H1 (cell line): ENCODE data around the gene ZNF526. TPM values are rescaled to one million over a fixed set of nuclear protein-coding genes. Genes with fewer than 3 reads are reported as not detected.

Experiments
- CTCF ChIA-PET: fragments of 300-600 bp; sonication (Branson Sonifier 250); formaldehyde crosslinking; loops from one replicate; lab custom pipeline; 2021; ENCODE audit not compliant: partially characterized antibody; lab: Charles Lee
- POLR2A ChIA-PET: fragments of 300-600 bp; sonication (Branson Sonifier 250); formaldehyde crosslinking; loops from one replicate; lab custom pipeline; 2021; ENCODE audit warnings: inconsistent platforms; ENCODE audit not compliant: partially characterized antibody; lab: Charles Lee
- DNase-seq, 2 experiments: peaks; one replicate each; pipeline versions ENCODE4 v3.0.0 to v3.0.0-alpha.2; 2010 to 2022; ENCODE audit warnings: low spot score in 2 of 2, low read depth in 1 of 2, mixed read lengths in 1 of 2
- FAIRE-seq: peaks from 2 replicates; lab custom pipeline; 2011; peaks lifted over from hg19 to GRCh38; lab: Jason Lieb, UNC
- H2AFZ ChIP-seq: 2 replicates; pipeline ENCODE4 v1.8.1; 2012; ENCODE audit warnings: low read length, inconsistent platforms
- H2AK5ac ChIP-seq: 2 replicates; pipeline ENCODE4 v1.6.1; 2013; ENCODE audit warnings: low read depth, low read length
- H2BK120ac ChIP-seq: replicated peaks from 2 replicates; pipeline ENCODE3; 2013; ENCODE audit warnings: low read depth, low read length, inconsistent platforms
- H2BK12ac ChIP-seq: 2 replicates; pipeline ENCODE4 v1.6.1; 2013; ENCODE audit warnings: low read depth, low read length
- H2BK15ac ChIP-seq: 2 replicates; pipeline ENCODE4 v1.6.1; 2013; ENCODE audit warnings: low read length
- H2BK20ac ChIP-seq: 2 replicates; pipeline ENCODE4 v1.6.1; 2013; ENCODE audit warnings: low read length
- H2BK5ac ChIP-seq: 2 replicates; pipeline ENCODE4 v1.6.1; 2013; ENCODE audit warnings: low read depth, low read length
- H3K14ac ChIP-seq: 2 replicates; pipeline ENCODE4 v1.6.1; 2013; ENCODE audit warnings: inconsistent platforms; ENCODE audit not compliant: insufficient read length
- H3K18ac ChIP-seq: 2 replicates; pipeline ENCODE4 v1.6.1; 2013; ENCODE audit warnings: low read length; ENCODE audit errors: extremely low read depth
- H3K23ac ChIP-seq: 2 replicates; pipeline ENCODE4 v1.6.1; 2013; ENCODE audit warnings: inconsistent platforms; ENCODE audit not compliant: insufficient read length
- H3K23me2 ChIP-seq: 2 replicates; pipeline ENCODE4 v1.6.1; 2013; ENCODE audit warnings: low read depth, low read length
- H3K27ac ChIP-seq: 2 replicates; pipeline ENCODE4 v1.6.1; 2011; ENCODE audit warnings: low read depth, low read length, inconsistent platforms
- H3K27me3 ChIP-seq, 4 experiments: replicated peaks in 1 of 4; 1 replicate in 1 of 4; 2 replicates in 3 of 4; pipeline versions ENCODE4 v1.6.1 to v1.8.1; 2011 to 2013; ENCODE audit warnings: low read length in 3 of 4, mild to moderate bottlenecking in 3 of 4, inconsistent platforms in 2 of 4, mixed read lengths in 2 of 4, moderate library complexity in 1 of 4; ENCODE audit not compliant: control insufficient read depth in 3 of 4, insufficient read depth in 3 of 4; ENCODE audit errors: extremely low read depth in 1 of 4
- H3K36me3 ChIP-seq, 4 experiments: 2 replicates each; pipeline versions ENCODE4 v1.6.1 to v1.8.1; 2011 to 2013; ENCODE audit warnings: mild to moderate bottlenecking in 4 of 4, low read length in 3 of 4, moderate library complexity in 2 of 4, control low read depth in 1 of 4, inconsistent platforms in 1 of 4; ENCODE audit not compliant: insufficient read depth in 4 of 4, control insufficient read depth in 2 of 4
- H3K4ac ChIP-seq: replicated peaks from 2 replicates; pipeline ENCODE3; 2013; ENCODE audit warnings: low read length, low read depth, mixed read lengths, inconsistent platforms; ENCODE audit not compliant: insufficient read length
- H3K4me1 ChIP-seq, 4 experiments: replicated peaks in 1 of 4; 1 replicate in 1 of 4; 2 replicates in 3 of 4; pipeline versions ENCODE4 v1.6.1 to v1.8.1; 2011 to 2013; ENCODE audit warnings: low read length in 3 of 4, inconsistent platforms in 2 of 4, mixed read lengths in 1 of 4; ENCODE audit not compliant: insufficient read depth in 4 of 4, control insufficient read depth in 3 of 4
- H3K4me2 ChIP-seq, 2 experiments: 2 replicates each; pipeline versions ENCODE4 v1.6.1 to v1.8.1; 2011 to 2013; ENCODE audit warnings: low read depth in 2 of 2, low read length in 2 of 2, control low read depth in 1 of 2, inconsistent platforms in 1 of 2, mild to moderate bottlenecking in 1 of 2; ENCODE audit not compliant: insufficient read depth in 1 of 2
- H3K4me3 ChIP-seq, 4 experiments: fragments of 200-600, 300-600 bp in 1 of 4; sonication (generic), shearing (Covaris generic), sonication (Bioruptor Twin) in 1 of 4; 2 replicates each; pipeline versions ENCODE4 v1.5.1 to v1.8.1; 2011 to 2016; ENCODE audit warnings: low read length in 4 of 4, low read depth in 3 of 4, control low read depth in 2 of 4, inconsistent platforms in 2 of 4, mild to moderate bottlenecking in 2 of 4, mixed read lengths in 1 of 4, moderate library complexity in 1 of 4; ENCODE audit not compliant: insufficient read depth in 2 of 4; ENCODE audit errors: extremely low read depth in 1 of 4
- H3K56ac ChIP-seq: replicated peaks from 2 replicates; pipeline ENCODE3; 2013; ENCODE audit warnings: low read depth, mild to moderate bottlenecking, mixed read lengths, low read length, inconsistent platforms; ENCODE audit not compliant: insufficient read length
- H3K79me1 ChIP-seq: 2 replicates; pipeline ENCODE4 v1.6.1; 2013; ENCODE audit warnings: low read depth, low read length, control low read depth
- H3K79me2 ChIP-seq, 2 experiments: 2 replicates each; pipeline versions ENCODE4 v1.6.1 to v1.8.1; 2012 to 2013; ENCODE audit warnings: low read length in 2 of 2, mild to moderate bottlenecking in 2 of 2, inconsistent platforms in 1 of 2; ENCODE audit not compliant: insufficient read depth in 2 of 2, control insufficient read depth in 1 of 2
- H3K9ac ChIP-seq, 4 experiments: replicated peaks in 1 of 4; 1 replicate in 1 of 4; 2 replicates in 3 of 4; pipeline versions ENCODE4 v1.6.1 to v1.8.1; 2011 to 2013; ENCODE audit warnings: low read depth in 3 of 4, low read length in 3 of 4, control low read depth in 2 of 4, mild to moderate bottlenecking in 2 of 4, moderate library complexity in 2 of 4, inconsistent platforms in 1 of 4; ENCODE audit errors: extremely low read depth in 1 of 4
- H3K9me3 ChIP-seq, 2 experiments: 2 replicates each; pipeline versions ENCODE4 v1.6.1 to v1.8.1; 2012 to 2013; ENCODE audit warnings: mild to moderate bottlenecking in 2 of 2, moderate library complexity in 2 of 2, control low read depth in 1 of 2, inconsistent platforms in 1 of 2, low read depth in 1 of 2, low read length in 1 of 2, mixed read lengths in 1 of 2; ENCODE audit not compliant: insufficient read depth in 2 of 2
- H4K20me1 ChIP-seq, 2 experiments: replicated peaks in 1 of 2; 2 replicates each; pipeline versions ENCODE3 to v1.8.1; 2011 to 2013; ENCODE audit warnings: inconsistent platforms in 2 of 2, low read length in 2 of 2, mild to moderate bottlenecking in 1 of 2; ENCODE audit not compliant: insufficient read depth in 2 of 2, control insufficient read depth in 1 of 2
- H4K5ac ChIP-seq: 2 replicates; pipeline ENCODE4 v1.6.1; 2013; ENCODE audit warnings: low read length, low read depth, mixed read lengths, inconsistent platforms; ENCODE audit not compliant: insufficient read length
- H4K8ac ChIP-seq: 2 replicates; pipeline ENCODE4 v1.8.0; 2013; ENCODE audit warnings: mild to moderate bottlenecking, moderate library complexity, low read length, inconsistent platforms; ENCODE audit not compliant: insufficient read depth; ENCODE audit errors: extremely low read depth
- H4K91ac ChIP-seq: replicated peaks from 2 replicates; pipeline ENCODE3; 2013; ENCODE audit warnings: low read length, mixed read lengths, inconsistent platforms; ENCODE audit not compliant: insufficient read length
- CBX8 ChIP-seq: fragments of 300-800, 300-1000 bp; sonication (generic); IDR thresholded peaks from 2 replicates; pipeline ENCODE4 v1.7.1; 2016; ENCODE audit warnings: low read depth, low read length, borderline replicate concordance
- SAP30 ChIP-seq: fragments of 300-600 bp; sonication (generic); IDR thresholded peaks from 2 replicates; pipeline ENCODE4 v1.7.1; 2012; ENCODE audit warnings: low read length, moderate library complexity, mild to moderate bottlenecking, inconsistent platforms; ENCODE audit not compliant: insufficient read depth, insufficient replicate concordance
- TAF7 ChIP-seq: optimal IDR thresholded peaks from 2 replicates; pipeline ENCODE3; 2011; ENCODE audit warnings: low read depth, mild to moderate bottlenecking, inconsistent platforms, low read length, moderate library complexity, borderline replicate concordance
- TBP ChIP-seq: IDR thresholded peaks from 2 replicates; pipeline ENCODE4 v1.6.1; 2011; ENCODE audit warnings: low read depth, low read length, improper control_type of control experiment
- TEAD4 ChIP-seq: IDR thresholded peaks from 2 replicates; pipeline ENCODE4 v1.6.1; 2012; ENCODE audit warnings: low read depth, low read length, inconsistent platforms, mixed read lengths
- WGBS, 2 experiments: shearing (Covaris generic) in 1 of 2; methylation state at CpG; one replicate each; pipeline versions ENCODE4 v1.1.6 to v1.1.7; 2013 to 2015; ENCODE audit warnings: low lambda C conversion rate in 2 of 2, mixed read lengths in 2 of 2, inconsistent platforms in 1 of 2, low coverage in 1 of 2, missing lambda C conversion rate in 1 of 2; ENCODE audit not compliant: insufficient replicate concordance in 2 of 2, insufficient coverage in 1 of 2, insufficient read length in 1 of 2; ENCODE audit errors: extremely low coverage in 1 of 2, missing lambda C conversion rate in 1 of 2; 5-methylcytosine and 5-hydroxymethylcytosine counted together
- long read RNA-seq, 2 experiments: library from RNA in 1 of 2; library from capped mRNA in 1 of 2; stranded (forward); transcript quantifications; one replicate each; pipeline ENCODE4 v2.0.0, GENCODE V29; 2021; ENCODE audit warnings: inconsistent platforms in 1 of 2
- polyA minus RNA-seq, 3 experiments: library from RNA; depleted of rRNA, polyadenylated mRNA; stranded (reverse); fragments of >200 nt; gene quantifications; 1 replicate in 2 of 3; 2 replicates in 1 of 3; pipeline ENCODE4 v1.2.3, GENCODE V29; 2011
- polyA plus RNA-seq, 7 experiments: library from polyadenylated mRNA; depleted of rRNA in 3 of 7; stranded (reverse) in 5 of 7; unstranded in 2 of 7; fragments of >200 nt in 5 of 7; fragments of 200-250 nt in 2 of 7; gene quantifications; 1 replicate in 5 of 7; 2 replicates in 1 of 7; 4 replicates in 1 of 7; pipeline versions ENCODE4 v1.2.1 to v1.2.3, GENCODE V29; 2011 to 2013; ENCODE audit warnings: missing spikeins in 2 of 7, mixed read lengths in 2 of 7
- total RNA-seq: library from RNA; stranded (reverse); fragmentation: NEBNext Ultra II Directional; extraction: Animal tissue kit (Norgen Biotek cat#: 25700); gene quantifications from 2 replicates; pipeline ENCODE4 v1.2.1, GENCODE V29; 2021
- TF ChIP-seq, protein P1 (sequence below): IDR thresholded peaks from 2 replicates; pipeline ENCODE4 v1.6.1; 2012; ENCODE audit warnings: inconsistent platforms

ZNF526 gene
- total RNA-seq (13.5 and 14.1 TPM in 2 replicates), polyA plus RNA-seq (2011; rRNA removed) (8.4 and 10.0 TPM in 2 replicates), polyA minus RNA-seq (2011; rRNA and poly(A)+ RNA removed) (17.3 and 18.5 TPM in 2 replicates)
- polyA plus RNA-seq (2011; cell fraction: cytosol; rRNA removed), result 5.9 TPM
- polyA plus RNA-seq (2011; cell fraction: nucleus; rRNA removed), result 8.1 TPM
- polyA plus RNA-seq (2012, experiment 1 of 2), result 8.9 to 13.4 TPM (median 11.7 TPM) in 4 replicates
- 12.1 TPM for polyA plus RNA-seq (2012, experiment 2 of 2)
- 5.9 TPM for polyA plus RNA-seq (2013, experiment 1 of 2)
- 5.6 TPM for polyA plus RNA-seq (2013, experiment 2 of 2)
- polyA minus RNA-seq (2011; cell fraction: cytosol; rRNA and poly(A)+ RNA removed), result 9.7 TPM
- polyA minus RNA-seq (2011; cell fraction: nucleus; rRNA and poly(A)+ RNA removed), result 13.3 TPM
- long read RNA-seq, experiment 1, partial matches to known transcripts, result 0 of 7 reads
- long read RNA-seq, experiment 1, other reads (novel, unspliced or antisense), result 7 of 7 reads
- long read RNA-seq, experiment 2, full-length matches to known transcripts, result 1 of 1 reads
- long read RNA-seq, experiment 2, partial matches to known transcripts, result 0 of 1 reads
- long read RNA-seq, experiment 2, other reads (novel, unspliced or antisense), result 0 of 1 reads

- Histone ChIP-seq H4K8ac (peak within 1 kb of the TSS; percentile 74; the same call in 1 of the 2 replicates), H2BK15ac (no peak within 1 kb of the TSS; the same call in 1 of the 2 replicates), H3K79me2 (peaks cover 15 to 31% of the 10 kb centered on the region in 2 experiments), H3K4me3 (peak within 1 kb of the TSS; percentile 71 to 95 (median 85)), H2BK20ac (no peak within 1 kb of the TSS), H3K9me3 (no peaks in the 10 kb centered on the region), H2BK5ac (no peak within 1 kb of the TSS), H4K5ac (peak within 1 kb of the TSS; percentile 35), H3K4ac (peak within 1 kb of the TSS; percentile 61), H3K27me3 (no peaks in the 10 kb centered on the region), H3K4me1 (peaks cover 3 to 11% (median 8%) of the 10 kb centered on the region in 4 experiments; a peak in 6 of 7 replicates), H3K14ac (no peak within 1 kb of the TSS), H3K56ac (no peak within 1 kb of the TSS), H2AFZ (peak within 1 kb of the TSS; percentile 1; the same call in 1 of the 2 replicates), H2AK5ac (no peak within 1 kb of the TSS), H2BK12ac (0 out of 2 replicates have a peak within 1 kb of the TSS, but pooled peaks have one; percentile 84), H3K9ac (peak within 1 kb of the TSS; percentile 58 to 68 (median 64); a peak in 6 of 7 replicates), H3K23ac (no peak within 1 kb of the TSS), H4K91ac (no peak within 1 kb of the TSS), H3K79me1 (peaks cover 14% of the 10 kb centered on the region), H4K20me1 (peaks cover 14 to 23% of the 10 kb centered on the region in 2 experiments), H3K36me3 (peaks cover 4 to 13% (median 11%) of the 10 kb centered on the region in 4 experiments; a peak in 7 of 8 replicates), H3K27ac (peak within 1 kb of the TSS; percentile 32; the same call in 1 of the 2 replicates), H3K18ac (0 out of 2 replicates have a peak within 1 kb of the TSS, but pooled peaks have one; percentile 56), H3K23me2 (peaks cover 18% of the 10 kb centered on the region; the same call in 1 of the 2 replicates), H2BK120ac (no peak within 1 kb of the TSS), H3K4me2 (peak within 1 kb of the TSS; percentile 72 to 91)
- 3% methylated on average over 53 of the region's 53 CpGs; no CpG with 5 or more reads in 1 of the 2 experiments for WGBS, 2 experiments
- CTCF ChIA-PET, result interaction anchor here (0.8 to 2.0 kb wide), 14 partner anchors 12 to 123 kb away, joined by 3 to 9 read pairs (median 4); partner anchors contain the start of genes GSK3A and POU2F2
- peak; percentile 97 for DNase-seq
- FAIRE-seq, result no peak
- POLR2A ChIA-PET, result interaction anchor here (1.0 to 2.2 kb wide), 8 partner anchors 14 to 94 kb away, joined by 3 to 12 read pairs (median 4); partner anchors contain the start of gene GSK3A
- TF ChIP-seq SAP30, result no peak
- no peak for TF ChIP-seq CBX8
- TF ChIP-seq, protein P1, sequence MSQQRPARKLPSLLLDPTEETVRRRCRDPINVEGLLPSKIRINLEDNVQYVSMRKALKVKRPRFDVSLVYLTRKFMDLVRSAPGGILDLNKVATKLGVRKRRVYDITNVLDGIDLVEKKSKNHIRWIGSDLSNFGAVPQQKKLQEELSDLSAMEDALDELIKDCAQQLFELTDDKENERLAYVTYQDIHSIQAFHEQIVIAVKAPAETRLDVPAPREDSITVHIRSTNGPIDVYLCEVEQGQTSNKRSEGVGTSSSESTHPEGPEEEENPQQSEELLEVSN, result peak; percentile 38; the same call in 1 of the 2 replicates
- TF ChIP-seq TEAD4, result no peak
- peak; percentile 76 for TF ChIP-seq TBP
- TF ChIP-seq TAF7, result peak; percentile 76
These were observed at the start of gene ZNF526 for GRCh38 chr19:42219812-42220750. Gene ZNF526, plus strand, starts transcription at chr19:42220312. Its CDS starts 4,092 bp downstream, at chr19:42224404.
